ENCODE results near the gene CHCHD3. TPM values are rescaled to one million over a fixed set of nuclear protein-coding genes. Genes with fewer than 3 reads are reported as not detected.

The CHCHD3 gene
- total and polyA plus RNA-seq, 2 of the 4 experiments (the other 2 are of a cell fraction), result 56.9 to 141 TPM

- H3K27ac ChIP-seq (ENCODE audit: insufficient read depth, low read length), result no peak overlapping the region
- in situ Hi-C loops (cut with MboI; ENCODE audit: low sequenced_read_pairs), result no loop called here
- no peaks in the 10 kb centered on the region for H3K27me3 ChIP-seq (ENCODE audit: control insufficient read depth, insufficient read depth, low read length)
- no peaks in the 10 kb centered on the region for H3K36me3 ChIP-seq (ENCODE audit: control insufficient read depth, insufficient read depth, low read length)
- no peak overlapping the region for H2AFZ ChIP-seq (replicated peaks; ENCODE audit: low read length, poor library complexity)
- H2BK5ac ChIP-seq (ENCODE audit: low read depth, low read length, poor library complexity, severe bottlenecking), result no peak overlapping the region
- H3K18ac ChIP-seq (ENCODE audit: low read depth, low read length), result no peak overlapping the region
- no peaks in the 10 kb centered on the region for H3K4me1 ChIP-seq (ENCODE audit: control insufficient read depth, insufficient read depth, low read length)
- ChIA-PET POLR2A (ENCODE audit: unreplicated experiment) (no interaction called here), CTCF (no interaction called here)
- H3K23ac ChIP-seq (ENCODE audit: low read depth, low read length), result no peak overlapping the region
- no peak overlapping the region for H3K56ac ChIP-seq (ENCODE audit: extremely low read depth, insufficient read depth, low read length)
- H3K4me2 ChIP-seq (ENCODE audit: low read depth, low read length), result no peak overlapping the region
- no peaks in the 10 kb centered on the region for H4K20me1 ChIP-seq (ENCODE audit: insufficient read depth, low read length)
- dilution Hi-C loops (cut with HindIII; ENCODE audit: low sequenced_read_pairs, unreplicated experiment), result no loop called here
- H2BK20ac ChIP-seq (ENCODE audit: low read depth, low read length), result no peak overlapping the region
- no peak overlapping the region for H2BK15ac ChIP-seq (ENCODE audit: low read depth, low read length)
- TF ChIP-seq CHD1 (IDR thresholded peaks at IDR 0.05; ENCODE audit: low read depth, low read length) (no peak), RAD21 (IDR thresholded peaks at IDR 0.05; ENCODE audit: low read length) (no peak)
- H3K4me3 ChIP-seq (ENCODE audit: insufficient read depth, low read depth, low read length), result no peak overlapping the region
- no peak overlapping the region for H4K8ac ChIP-seq (ENCODE audit: low read depth in 2 of 2, low read length in 2 of 2)
- no peak overlapping the region for H4K91ac ChIP-seq (ENCODE audit: insufficient read depth, low read depth, low read length)
- no peaks in the 10 kb centered on the region for H3K9me1 ChIP-seq (ENCODE audit: insufficient read depth, low read length)
- no peak overlapping the region for H2AK9ac ChIP-seq (replicated peaks; ENCODE audit: low read depth, low read length, poor library complexity)
- no peak overlapping the region for H2BK120ac ChIP-seq (ENCODE audit: low read depth, low read length)
- H4K5ac ChIP-seq (ENCODE audit: low read depth, low read length), result no peak overlapping the region
- intact Hi-C loops (cut with micrococcal nuclease), result no loop called here
- no TSS peak for BruUV-seq (replicated peaks)
- no peak overlapping the region for H3K9ac ChIP-seq (ENCODE audit: low read depth, low read length)
- no CpG with 5 or more reads among the region's 4 CpGs for WGBS, 2 experiments (ENCODE audit: extremely low coverage in 2 of 2, insufficient read length in 1 of 2)
- no peak for ATAC-seq (ENCODE audit: low read depth)
- no peak overlapping the region for H3K14ac ChIP-seq (replicated peaks; ENCODE audit: low read depth, low read length)
- no peak for DNase-seq
- H2AK5ac ChIP-seq (ENCODE audit: low read depth, low read length), result no peak overlapping the region
- H3K9me3 ChIP-seq (ENCODE audit: control insufficient read depth, insufficient read depth, low read length), result peaks cover 3% of the 10 kb centered on the region; the same call in 1 of the 2 replicates
- no peak overlapping the region for H3K4ac ChIP-seq (ENCODE audit: low read depth, low read length)
- peaks cover 3 to 12% of the 10 kb centered on the region in 2 experiments; a peak in 3 of 4 replicates for H3K79me1 ChIP-seq (ENCODE audit: low read depth in 1 of 2, low read length in 2 of 2)
Measured at GRCh38 chr7:132939495-132939894, 142.4 kb downstream of the CHCHD3 start.
